Trophoblast cell (in vitro differentiated cells and primary cell): ENCODE measurements around the gene CEPT1.

Experiments
- DNase-seq, 2 donors: peaks; one replicate each; pipeline ENCODE4 v3.0.0-alpha.2; 2016
- H2AFZ ChIP-seq: 2 replicates; pipeline ENCODE4 v1.6.1; 2013; ENCODE audit warnings: low read length, moderate library complexity, mild to moderate bottlenecking; ENCODE audit not compliant: insufficient read depth, poor library complexity
- H2AK5ac ChIP-seq: 2 replicates; pipeline ENCODE4 v1.6.1; 2013; ENCODE audit warnings: mild to moderate bottlenecking, low read length
- H2BK120ac ChIP-seq: 2 replicates; pipeline ENCODE4 v1.6.1; 2013; ENCODE audit warnings: low read length, mild to moderate bottlenecking, moderate library complexity; ENCODE audit not compliant: insufficient read depth, poor library complexity
- H2BK12ac ChIP-seq: 2 replicates; pipeline ENCODE4 v1.6.1; 2013; ENCODE audit warnings: mild to moderate bottlenecking, low read length, moderate library complexity
- H2BK5ac ChIP-seq: 2 replicates; pipeline ENCODE4 v1.6.1; 2013; ENCODE audit warnings: low read length, low read depth, moderate library complexity, mild to moderate bottlenecking; ENCODE audit not compliant: poor library complexity
- H3K14ac ChIP-seq: 2 replicates; pipeline ENCODE4 v1.6.1; 2013; ENCODE audit warnings: mild to moderate bottlenecking, low read length
- H3K18ac ChIP-seq: 2 replicates; pipeline ENCODE4 v1.6.1; 2013; ENCODE audit warnings: mild to moderate bottlenecking, low read length
- H3K23ac ChIP-seq: 2 replicates; pipeline ENCODE4 v1.6.1; 2013; ENCODE audit warnings: low read length
- H3K27ac ChIP-seq: 2 replicates; pipeline ENCODE4 v1.5.1; 2013; ENCODE audit warnings: low read depth, mild to moderate bottlenecking, inconsistent platforms, low read length, moderate library complexity
- H3K27me3 ChIP-seq: 2 replicates; pipeline ENCODE4 v1.6.1; 2013; ENCODE audit warnings: inconsistent platforms, mild to moderate bottlenecking, low read length, moderate library complexity; ENCODE audit not compliant: insufficient read depth
- H3K36me3 ChIP-seq, 2 experiments: 1 replicate in 1 of 2; 2 replicates in 1 of 2; pipeline ENCODE4 v1.6.1; 2013; ENCODE audit warnings: low read length in 2 of 2, mild to moderate bottlenecking in 2 of 2, moderate library complexity in 1 of 2; ENCODE audit not compliant: insufficient read depth in 2 of 2, control insufficient read depth in 1 of 2
- H3K4ac ChIP-seq: 2 replicates; pipeline ENCODE4 v1.6.1; 2013; ENCODE audit warnings: low read depth, mild to moderate bottlenecking, low read length, moderate library complexity
- H3K4me1 ChIP-seq, 2 experiments: 1 replicate in 1 of 2; 2 replicates in 1 of 2; pipeline ENCODE4 v1.6.1; 2013; ENCODE audit warnings: low read length in 2 of 2, mild to moderate bottlenecking in 2 of 2, moderate library complexity in 1 of 2; ENCODE audit not compliant: insufficient read depth in 2 of 2, control insufficient read depth in 1 of 2
- H3K4me2 ChIP-seq: 2 replicates; pipeline ENCODE4 v1.6.1; 2013; ENCODE audit warnings: inconsistent platforms, mild to moderate bottlenecking, low read length, moderate library complexity
- H3K4me3 ChIP-seq: 2 replicates; pipeline ENCODE4 v1.5.1; 2013; ENCODE audit warnings: mild to moderate bottlenecking, low read depth, low read length, inconsistent platforms
- H3K79me1 ChIP-seq: one replicate; pipeline ENCODE4 v1.6.1; 2013; ENCODE audit warnings: low read length
- H3K79me2 ChIP-seq: 2 replicates; pipeline ENCODE4 v1.6.1; 2013; ENCODE audit warnings: low read length, mild to moderate bottlenecking; ENCODE audit not compliant: control insufficient read depth, insufficient read depth, poor library complexity
- H3K9ac ChIP-seq: 2 replicates; pipeline ENCODE4 v1.6.1; 2013; ENCODE audit warnings: mild to moderate bottlenecking, low read length
- H3K9me3 ChIP-seq: 2 replicates; pipeline ENCODE4 v1.6.1; 2013; ENCODE audit warnings: low read depth, mild to moderate bottlenecking, control low read depth, inconsistent platforms, low read length; ENCODE audit not compliant: insufficient read depth
- H4K12ac ChIP-seq: 2 replicates; pipeline ENCODE4 v1.6.1; 2013; ENCODE audit warnings: low read depth, mild to moderate bottlenecking, low read length, moderate library complexity
- H4K8ac ChIP-seq: 2 replicates; pipeline ENCODE4 v1.6.1; 2013; ENCODE audit warnings: low read depth, mild to moderate bottlenecking, low read length, moderate library complexity
- H4K91ac ChIP-seq: one replicate; pipeline ENCODE4 v1.6.1; 2013; ENCODE audit warnings: low read depth, mild to moderate bottlenecking, low read length, moderate library complexity
- WGBS: extraction: QIAGEN DNeasy Blood & Tissue Kit; methylation state at CpG from one replicate; pipeline ENCODE4 v1.1.7; 2013; ENCODE audit warnings: missing lambda C conversion rate; ENCODE audit not compliant: insufficient read length, insufficient coverage; ENCODE audit errors: extremely low coverage; 5-methylcytosine and 5-hydroxymethylcytosine counted together

The CEPT1 gene

GRCh38 chr1:111198836-111199235, 58.8 kb downstream of the CEPT1 start:
- H2BK5ac ChIP-seq: no peak overlapping the region
- WGBS: no CpG with 5 or more reads among the region's 5 CpGs
- no peak overlapping the region for H3K4me2 ChIP-seq
- H3K79me1 ChIP-seq: peaks cover 38% of the 10 kb centered on the region
- no peak overlapping the region for H3K4ac ChIP-seq
- no peaks in the 10 kb centered on the region for H3K27me3 ChIP-seq
- H2BK12ac ChIP-seq: peak overlapping the region; percentile 25
- H3K9ac ChIP-seq: no peak overlapping the region
- H3K23ac ChIP-seq: no peak overlapping the region
- no peaks in the 10 kb centered on the region for H3K36me3 ChIP-seq
- peaks cover 19 to 36% of the 10 kb centered on the region in 2 experiments for H3K4me1 ChIP-seq
- no peak overlapping the region for H3K27ac ChIP-seq
- H2AFZ ChIP-seq: no peak overlapping the region
- H4K91ac ChIP-seq: peak overlapping the region; percentile 68
- peaks cover 2% of the 10 kb centered on the region for H3K79me2 ChIP-seq
- H2BK120ac ChIP-seq: peak overlapping the region; percentile 65
- no peaks in the 10 kb centered on the region for H3K9me3 ChIP-seq
- DNase-seq: no peak
- H4K12ac ChIP-seq: no peak overlapping the region
- no peak overlapping the region for H4K8ac ChIP-seq
- no peak overlapping the region for H3K18ac ChIP-seq
- peak overlapping the region; percentile 40 for H2AK5ac ChIP-seq
- no peak overlapping the region for H3K4me3 ChIP-seq
- H3K14ac ChIP-seq: no peak overlapping the region

DNA sequence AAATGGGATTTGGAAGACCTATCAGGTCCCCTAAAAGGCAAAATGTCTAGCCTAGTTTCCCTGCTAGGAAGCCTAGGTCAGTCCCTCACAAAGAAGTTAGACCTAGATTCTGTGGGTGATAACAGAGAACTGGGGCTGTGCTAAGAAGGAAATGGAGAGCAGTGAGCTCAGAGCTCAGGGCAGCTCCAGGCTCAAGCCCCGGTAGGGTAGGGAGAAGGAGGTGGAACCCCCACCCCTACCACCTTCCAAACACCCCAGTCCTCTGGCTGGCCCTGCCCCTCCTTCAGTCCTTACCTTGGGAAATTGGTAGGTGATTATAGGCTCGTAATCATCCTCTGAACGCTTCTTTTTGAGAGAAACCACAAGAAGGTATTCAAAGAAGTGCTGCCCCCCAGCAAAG, 59.3 kb downstream of the CEPT1 start:
- H2BK120ac ChIP-seq: peak overlapping the region; percentile 57
- no peak overlapping the region for H2AK5ac ChIP-seq
- no peaks in the 10 kb centered on the region for H3K27me3 ChIP-seq
- H3K4me1 ChIP-seq: peaks cover 19 to 31% of the 10 kb centered on the region in 2 experiments
- H2BK5ac ChIP-seq: peak overlapping the region; percentile 24
- H3K9ac ChIP-seq: no peak overlapping the region
- no peak overlapping the region for H3K18ac ChIP-seq
- H4K12ac ChIP-seq: no peak overlapping the region
- no peaks in the 10 kb centered on the region for H3K36me3 ChIP-seq
- H4K8ac ChIP-seq: no peak overlapping the region
- peak overlapping the region; percentile 68 for H4K91ac ChIP-seq
- no peak for DNase-seq
- H3K27ac ChIP-seq: no peak overlapping the region
- H3K9me3 ChIP-seq: no peaks in the 10 kb centered on the region
- H3K79me1 ChIP-seq: peaks cover 39% of the 10 kb centered on the region
- no peak overlapping the region for H2AFZ ChIP-seq
- H3K14ac ChIP-seq: peak overlapping the region; percentile 32
- H3K4me2 ChIP-seq: no peak overlapping the region
- peak overlapping the region; percentile 74 for H2BK12ac ChIP-seq
- H3K79me2 ChIP-seq: peaks cover 2% of the 10 kb centered on the region
- no CpG with 5 or more reads among the region's 3 CpGs for WGBS
- H3K4me3 ChIP-seq: no peak overlapping the region
- H3K4ac ChIP-seq: peak overlapping the region; percentile 13
- H3K23ac ChIP-seq: no peak overlapping the region

DNA sequence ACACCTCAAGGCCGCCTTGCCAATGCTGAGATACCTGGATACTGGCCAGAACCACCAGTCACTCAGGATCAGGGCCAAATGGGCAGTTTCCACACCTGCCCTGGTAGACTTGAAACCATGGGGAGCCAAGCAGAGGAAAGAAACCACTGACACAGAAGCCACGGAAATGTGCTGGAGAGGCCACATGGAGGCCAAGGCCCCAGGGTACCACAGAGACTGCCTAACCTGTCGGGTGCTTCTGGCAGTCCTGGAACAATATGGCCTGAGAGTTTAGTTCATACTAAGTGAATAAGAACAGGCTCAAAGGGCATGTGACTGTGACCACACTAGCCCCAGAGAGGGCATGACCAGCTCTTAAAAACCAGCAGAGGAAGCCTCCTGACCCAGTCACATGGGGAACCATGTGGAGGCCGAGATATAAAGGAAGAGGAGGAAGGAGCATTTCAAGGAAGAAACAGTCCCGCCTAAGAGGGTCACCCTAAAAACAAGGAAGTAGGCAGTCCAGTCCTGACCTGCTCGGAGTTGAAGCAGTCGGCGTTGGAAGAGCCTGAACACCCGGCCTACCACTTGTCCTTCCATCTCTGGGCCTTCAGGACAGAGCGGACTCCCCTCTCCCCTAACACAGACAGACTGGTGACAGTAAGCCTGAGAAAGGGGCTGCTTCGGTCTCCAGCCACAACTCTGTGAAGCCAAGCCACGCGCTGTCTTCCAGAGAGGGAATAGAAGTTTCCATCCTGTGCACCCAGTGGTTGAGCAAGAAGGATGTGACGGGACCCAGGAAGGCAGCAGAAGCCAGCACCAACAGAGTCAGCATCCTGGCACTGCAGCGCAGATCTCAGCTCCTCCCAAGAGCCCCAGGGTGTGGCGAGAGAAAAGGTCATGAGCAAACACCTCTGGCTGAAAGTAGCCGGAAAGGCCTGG, 60.1 kb downstream of the CEPT1 start, which contains the start of gene DENND2D:
Gene DENND2D, minus strand, starts transcription at position 766 of the 921 bp plus-strand sequence. Its CDS starts 187 bp downstream, at position 579.
- H3K4ac ChIP-seq: peak within 1 kb of the TSS; percentile 13

GRCh38 chr1:111200802-111201161, 60.8 kb downstream of the CEPT1 start:
- Histone ChIP-seq H4K8ac (no peak overlapping the region), H3K4ac (no peak overlapping the region), H3K23ac (no peak overlapping the region), H3K4me1 (peaks cover 19 to 30% of the 10 kb centered on the region in 2 experiments), H3K4me2 (no peak overlapping the region), H4K12ac (no peak overlapping the region), H2BK5ac (no peak overlapping the region), H3K36me3 (no peaks in the 10 kb centered on the region), H3K79me2 (peaks cover 2% of the 10 kb centered on the region), H3K14ac (no peak overlapping the region), H3K27ac (peak overlapping the region; percentile 24), H2AFZ (no peak overlapping the region), H2AK5ac (peak overlapping the region; percentile 26), H4K91ac (peak overlapping the region; percentile 68), H2BK120ac (no peak overlapping the region), H3K79me1 (peaks cover 42% of the 10 kb centered on the region), H3K18ac (no peak overlapping the region), H3K9me3 (no peaks in the 10 kb centered on the region), H2BK12ac (peak overlapping the region; percentile 34), H3K27me3 (no peaks in the 10 kb centered on the region), H3K4me3 (no peak overlapping the region), H3K9ac (no peak overlapping the region)
- WGBS: no CpG with 5 or more reads among the region's 3 CpGs
- DNase-seq: no peak

More for the DNA sequence above, 60.1 kb downstream of the CEPT1 start, which contains the start of gene DENND2D:
- Histone ChIP-seq H3K79me2 (peaks cover 2% of the 10 kb centered on the region), H4K91ac (peak within 1 kb of the TSS; percentile 95), H3K14ac (peak within 1 kb of the TSS; percentile 62), H3K4me1 (peaks cover 19 to 30% of the 10 kb centered on the region in 2 experiments), H3K79me1 (peaks cover 42% of the 10 kb centered on the region), H3K9me3 (no peaks in the 10 kb centered on the region), H3K18ac (no peak within 1 kb of the TSS), H2BK120ac (peak within 1 kb of the TSS; percentile 98), H3K9ac (no peak within 1 kb of the TSS), H2BK12ac (peak within 1 kb of the TSS; percentile 82), H4K12ac (no peak within 1 kb of the TSS), H3K27ac (peak within 1 kb of the TSS; percentile 67), H3K4me3 (no peak within 1 kb of the TSS), H2BK5ac (peak within 1 kb of the TSS; percentile 81), H3K23ac (no peak within 1 kb of the TSS), H2AK5ac (peak within 1 kb of the TSS; percentile 57), H4K8ac (no peak within 1 kb of the TSS), H3K4me2 (no peak within 1 kb of the TSS), H2AFZ (no peak within 1 kb of the TSS), H3K27me3 (no peaks in the 10 kb centered on the region), H3K36me3 (no peaks in the 10 kb centered on the region)
- WGBS: no CpG with 5 or more reads among the region's 17 CpGs
- DNase-seq: peak; percentile 80 to 86
